Keratinocyte (primary cell): ENCODE data around the gene SLC25A44.

Experiments used
- CTCF ChIP-seq, 3 experiments: IDR thresholded peaks in 1 of 3; conservative IDR thresholded peaks in 1 of 3; optimal IDR thresholded peaks in 1 of 3; 2 replicates in 2 of 3; 3 replicates in 1 of 3; pipeline versions ENCODE3 to v1.5.1; 2011; ENCODE audit warnings: low read length in 3 of 3, mild to moderate bottlenecking in 3 of 3, moderate library complexity in 2 of 3, control low read depth in 1 of 3, inconsistent platforms in 1 of 3; ENCODE audit not compliant: insufficient read depth in 2 of 3; ENCODE audit errors: extremely low read depth in 1 of 3
- EZH2 ChIP-seq: IDR thresholded peaks from one replicate; pipeline ENCODE4 v1.6.1; 2012; ENCODE audit warnings: inconsistent platforms, mild to moderate bottlenecking, low read length, moderate library complexity

GRCh38 chr1:156195853-156196252, 1.9 kb downstream of the SLC25A44 start:
- TF ChIP-seq CTCF (optimal IDR thresholded peaks at IDR 0.05 in 1 of 3, IDR thresholded peaks at IDR 0.05 in 1 of 3, conservative IDR thresholded peaks at IDR 0.05 in 1 of 3; ENCODE audit: extremely low read depth in 1 of 3, insufficient read depth in 2 of 3, low read length in 3 of 3) (no peak), EZH2 (no peak)
